ENCODE results near the gene SLC38A6. TPM values are rescaled to one million over a fixed set of nuclear protein-coding genes. Genes with fewer than 3 reads are reported as not detected.

SLC38A6 gene
- total RNA-seq, 6 experiments from 2014 or later, result 9.7 to 13.8 (median 11.1) TPM

DNA sequence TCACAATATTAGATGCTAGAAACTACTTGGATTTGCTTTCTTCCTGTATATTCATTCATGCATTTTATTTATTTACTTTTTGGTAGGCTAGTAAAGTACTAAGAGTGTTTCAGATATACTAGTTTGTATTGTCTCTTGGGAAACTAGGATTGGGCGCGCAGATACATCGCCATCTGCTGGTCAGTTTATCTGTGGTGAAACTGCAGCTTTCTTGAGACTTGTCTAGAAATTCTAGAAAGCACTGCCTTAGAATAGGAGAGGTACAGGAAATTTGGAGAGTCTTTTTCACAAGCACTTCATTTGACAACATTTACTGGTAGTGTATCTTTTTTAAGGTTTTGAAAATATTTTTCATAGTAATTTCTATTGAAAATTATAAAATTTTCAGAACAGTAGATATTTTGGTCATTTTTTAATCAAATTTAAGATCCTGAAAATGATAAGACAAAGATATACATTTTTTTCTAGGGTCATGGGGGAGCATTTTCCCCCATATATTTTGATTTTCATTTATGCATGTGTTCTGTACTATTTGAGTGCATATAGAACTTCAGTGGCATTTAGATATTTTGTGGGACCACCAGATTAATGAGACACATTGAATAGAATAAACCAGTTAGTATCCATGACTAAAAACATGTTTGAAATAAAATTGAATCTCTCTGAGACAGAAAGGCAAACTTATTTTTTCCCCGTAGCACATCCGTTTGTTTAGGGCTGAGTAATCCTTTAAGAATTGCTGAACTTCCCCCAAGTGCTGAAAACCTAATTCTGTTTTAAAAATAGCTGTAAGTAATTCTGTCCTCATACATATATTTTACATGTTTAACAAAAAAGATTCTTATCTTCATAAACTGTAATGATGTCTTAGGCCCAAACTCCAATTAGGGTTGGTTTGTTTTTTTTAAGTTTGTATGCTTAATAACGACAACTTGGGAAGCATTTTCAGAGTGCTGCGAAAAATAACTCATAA, 44.5 kb downstream of the SLC38A6 start:
- peak overlapping the region; percentile 77 for H3K4me3 Mint-ChIP-seq

GRCh38 chr14:61026526-61026925, 45.5 kb downstream of the SLC38A6 start:
- peak overlapping the region; percentile 8; the same call in 1 of the 2 replicates for H3K4me3 Mint-ChIP-seq
- no peak for TF ChIP-seq CTCF (IDR thresholded peaks at IDR 0.05)
- H3K27ac Mint-ChIP-seq, result peak overlapping the region; percentile 83; the same call in 1 of the 2 replicates
- no peak for DNase-seq
- no peaks in the 10 kb centered on the region for H3K9me3 Mint-ChIP-seq
- no peaks in the 10 kb centered on the region; the same call in 1 of the 2 replicates for H3K36me3 Mint-ChIP-seq (ENCODE audit: low read depth)
- H3K27me3 Mint-ChIP-seq (ENCODE audit: insufficient read depth), result no peaks in the 10 kb centered on the region
- H3K4me1 Mint-ChIP-seq (ENCODE audit: low read depth), result peaks cover 47% of the 10 kb centered on the region

More for the DNA sequence above, 44.5 kb downstream of the SLC38A6 start:
- peak; percentile 96 for TF ChIP-seq CTCF (IDR thresholded peaks at IDR 0.05)
- peaks cover 47% of the 10 kb centered on the region for H3K4me1 Mint-ChIP-seq (ENCODE audit: low read depth)
- no peaks in the 10 kb centered on the region for H3K9me3 Mint-ChIP-seq
- peak; percentile 74 for DNase-seq
- H3K27ac Mint-ChIP-seq, result peak overlapping the region; percentile 83
- H3K27me3 Mint-ChIP-seq (ENCODE audit: insufficient read depth), result no peaks in the 10 kb centered on the region
- no peaks in the 10 kb centered on the region; the same call in 1 of the 2 replicates for H3K36me3 Mint-ChIP-seq (ENCODE audit: low read depth)

DNA sequence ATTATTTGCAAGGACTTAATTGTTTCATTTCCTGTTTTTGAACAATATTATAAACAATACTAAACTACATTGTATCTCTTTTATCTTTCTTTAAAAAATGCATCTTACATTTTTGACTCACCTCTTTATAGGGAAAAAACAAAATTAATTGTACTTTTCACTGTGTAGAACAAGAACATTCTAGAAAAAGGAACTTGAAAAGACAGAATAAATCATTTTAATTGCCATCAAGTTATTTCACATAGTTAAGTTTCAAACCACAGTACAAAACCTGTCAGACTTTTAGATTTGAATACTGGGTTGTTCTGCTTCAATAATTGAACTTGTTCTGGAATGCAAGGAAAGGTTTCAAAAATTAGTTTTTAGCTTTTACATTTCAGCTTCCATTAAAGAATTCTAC, 50.0 kb downstream of the SLC38A6 start:
- TF ChIP-seq CTCF (IDR thresholded peaks at IDR 0.05), result no peak
- H3K36me3 Mint-ChIP-seq (ENCODE audit: low read depth), result peaks cover 9% of the 10 kb centered on the region
- no peaks in the 10 kb centered on the region for H3K9me3 Mint-ChIP-seq
- H3K27ac Mint-ChIP-seq, result no peak overlapping the region
- no peaks in the 10 kb centered on the region for H3K27me3 Mint-ChIP-seq (ENCODE audit: insufficient read depth)
- H3K4me1 Mint-ChIP-seq (ENCODE audit: low read depth), result peaks cover 45% of the 10 kb centered on the region
- no peak overlapping the region for H3K4me3 Mint-ChIP-seq
- no peak for DNase-seq

DNA sequence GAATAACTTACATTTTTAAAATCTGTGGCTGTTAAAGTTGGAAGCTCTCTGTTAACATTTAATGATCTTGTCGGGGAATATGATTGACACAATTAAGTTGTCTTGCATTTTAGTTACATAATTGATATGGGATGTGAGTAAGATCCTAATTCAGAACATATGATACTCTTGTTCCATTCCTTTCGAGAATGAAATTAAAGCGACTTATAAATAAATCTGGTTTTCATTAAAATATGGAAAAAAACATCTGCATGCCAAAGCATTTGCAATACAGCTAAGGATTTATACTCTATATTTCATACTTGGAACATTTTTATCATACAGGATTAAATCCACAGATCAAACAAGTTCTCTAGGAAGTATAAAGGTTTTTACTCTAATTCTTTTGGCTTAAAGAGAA, 52.0 kb downstream of the SLC38A6 start:
- H3K36me3 Mint-ChIP-seq (ENCODE audit: low read depth), result peaks cover 9% of the 10 kb centered on the region
- H3K4me1 Mint-ChIP-seq (ENCODE audit: low read depth), result peaks cover 28% of the 10 kb centered on the region
- no peak for TF ChIP-seq CTCF (IDR thresholded peaks at IDR 0.05)
- DNase-seq, result no peak
- H3K9me3 Mint-ChIP-seq, result no peaks in the 10 kb centered on the region
- peak overlapping the region; percentile 3; the same call in 1 of the 2 replicates for H3K27ac Mint-ChIP-seq
- H3K27me3 Mint-ChIP-seq (ENCODE audit: insufficient read depth), result no peaks in the 10 kb centered on the region
- H3K4me3 Mint-ChIP-seq, result peak overlapping the region; percentile 26; the same call in 1 of the 2 replicates

GRCh38 chr14:61033855-61034254, 52.8 kb downstream of the SLC38A6 start:
- TF ChIP-seq CTCF (IDR thresholded peaks at IDR 0.05), result no peak
- Mint-ChIP-seq H3K27ac (no peak overlapping the region), H3K4me1 (ENCODE audit: low read depth) (peaks cover 23% of the 10 kb centered on the region), H3K27me3 (ENCODE audit: insufficient read depth) (no peaks in the 10 kb centered on the region), H3K36me3 (ENCODE audit: low read depth) (peaks cover 9% of the 10 kb centered on the region), H3K9me3 (no peaks in the 10 kb centered on the region), H3K4me3 (no peak overlapping the region)
- peak; percentile 13 for DNase-seq
